Sigmoid colon (tissue), 7 donors: ENCODE results near the gene MGAT5. TPM values are rescaled to one million over a fixed set of nuclear protein-coding genes. Genes with fewer than 3 reads are reported as not detected.

ENCODE experiments used
- DNase-seq: peaks from one replicate; pipeline ENCODE4 v3.0.0-alpha.2; 2019
- H3K27ac ChIP-seq, 4 donors: fragments of 200-600 bp; sonication (generic); one replicate each; pipeline ENCODE4 v1.5.1; 2016 to 2019; ENCODE audit warnings: mild to moderate bottlenecking in 1 of 4
- H3K27me3 ChIP-seq, 3 donors: fragments of 200-600 bp; sonication (generic); one replicate each; pipeline ENCODE4 v1.5.1; 2019; ENCODE audit warnings: mild to moderate bottlenecking in 1 of 3
- H3K36me3 ChIP-seq, 4 donors: fragments of 200-600 bp; sonication (generic); one replicate each; pipeline ENCODE4 v1.5.1; 2016 to 2019
- H3K4me1 ChIP-seq, 4 donors: fragments of 200-600 bp; sonication (generic); one replicate each; pipeline ENCODE4 v1.5.1; 2017 to 2019
- H3K4me3 ChIP-seq, 4 donors: fragments of 200-600 bp; sonication (generic); one replicate each; pipeline ENCODE4 v1.5.1; 2017 to 2019; ENCODE audit warnings: mild to moderate bottlenecking in 2 of 4, moderate library complexity in 1 of 4
- H3K9me3 ChIP-seq, 4 donors: fragments of 200-600 bp in 3 of 4; sonication (generic) in 3 of 4; one replicate each; pipeline versions ENCODE4 v1.5.1 to v1.6.1; 2013 to 2019
- EP300 ChIP-seq, 4 donors: sonication (generic); formaldehyde crosslinking; IDR thresholded peaks; one replicate each; pipeline ENCODE4 v1.6.1; 2017; ENCODE audit warnings: antibody characterized with exemption in 4 of 4
- POLR2A ChIP-seq, 2 donors: fragments of 450-650 bp; IDR thresholded peaks; one replicate each; pipeline ENCODE4 v1.6.1; 2016; ENCODE audit warnings: antibody characterized with exemption in 2 of 2, mild to moderate bottlenecking in 2 of 2, moderate library complexity in 2 of 2
- POLR2AphosphoS5 ChIP-seq, 4 donors: sonication (generic); formaldehyde crosslinking; IDR thresholded peaks; one replicate each; pipeline ENCODE4 v1.6.1; 2017; ENCODE audit warnings: antibody characterized with exemption in 4 of 4
- WGBS, 2 donors: extraction: QIAGEN DNeasy Blood & Tissue Kit; methylation state at CpG; one replicate each; pipeline ENCODE4 v1.1.7; 2013; 5-methylcytosine and 5-hydroxymethylcytosine counted together
- intact Hi-C: fragments of 100-400 bp; cut with DNase I; formaldehyde crosslinking; loops from one replicate; pipeline ENCODE4 v1.15.1; 2023
- polyA plus RNA-seq, 3 donors: library from polyadenylated mRNA; stranded (reverse); fragments of 200-250 nt; gene quantifications; one replicate each; pipeline ENCODE4 v1.2.3, GENCODE V29; 2013
- total RNA-seq, 4 donors: library from RNA; depleted of rRNA; stranded (reverse); fragments of >200 nt; gene quantifications; one replicate each; pipeline ENCODE4 v1.1.0, GENCODE V29; 2016
- TF ChIP-seq, protein P1 (sequence below), 4 experiments: fragments of 450-650 bp in 3 of 4; fragments of 200-600 bp in 1 of 4; IDR thresholded peaks; one replicate each; pipeline ENCODE4 v1.5.1; 2016 to 2019; ENCODE audit warnings: antibody characterized with exemption in 4 of 4, mild to moderate bottlenecking in 3 of 4, moderate library complexity in 2 of 4
- donor health status: healthy with polysubstance abuse.
- donor health status: Bipolar disorder and iron deficiency.
- donor health status: healthy.

MGAT5 gene
- total and polyA plus RNA-seq, 7 donors: 3.0 to 42.4 (median 30.3) TPM

DNA sequence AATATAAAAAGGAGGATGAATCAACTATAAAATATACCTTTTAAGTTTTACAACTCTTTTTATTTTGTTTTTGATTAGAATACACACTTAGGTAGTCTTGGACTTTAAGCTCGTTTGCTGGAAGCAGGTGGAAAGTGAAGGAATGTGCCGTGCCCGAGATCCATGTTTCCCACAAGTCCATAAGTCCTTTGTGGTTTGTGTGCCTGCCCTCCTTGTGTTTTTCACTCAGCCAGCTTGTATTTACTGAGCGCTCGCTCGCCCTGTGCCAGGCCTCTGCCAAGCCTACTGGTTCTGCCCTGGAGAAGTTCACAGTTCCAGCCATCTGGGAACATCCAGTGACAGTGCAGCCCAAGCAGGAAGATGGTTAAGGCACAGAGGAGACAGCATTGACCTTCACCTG, 142.6 kb downstream of the MGAT5 start:
- no peak overlapping the region for H3K4me3 ChIP-seq
- TF ChIP-seq, protein P1, sequence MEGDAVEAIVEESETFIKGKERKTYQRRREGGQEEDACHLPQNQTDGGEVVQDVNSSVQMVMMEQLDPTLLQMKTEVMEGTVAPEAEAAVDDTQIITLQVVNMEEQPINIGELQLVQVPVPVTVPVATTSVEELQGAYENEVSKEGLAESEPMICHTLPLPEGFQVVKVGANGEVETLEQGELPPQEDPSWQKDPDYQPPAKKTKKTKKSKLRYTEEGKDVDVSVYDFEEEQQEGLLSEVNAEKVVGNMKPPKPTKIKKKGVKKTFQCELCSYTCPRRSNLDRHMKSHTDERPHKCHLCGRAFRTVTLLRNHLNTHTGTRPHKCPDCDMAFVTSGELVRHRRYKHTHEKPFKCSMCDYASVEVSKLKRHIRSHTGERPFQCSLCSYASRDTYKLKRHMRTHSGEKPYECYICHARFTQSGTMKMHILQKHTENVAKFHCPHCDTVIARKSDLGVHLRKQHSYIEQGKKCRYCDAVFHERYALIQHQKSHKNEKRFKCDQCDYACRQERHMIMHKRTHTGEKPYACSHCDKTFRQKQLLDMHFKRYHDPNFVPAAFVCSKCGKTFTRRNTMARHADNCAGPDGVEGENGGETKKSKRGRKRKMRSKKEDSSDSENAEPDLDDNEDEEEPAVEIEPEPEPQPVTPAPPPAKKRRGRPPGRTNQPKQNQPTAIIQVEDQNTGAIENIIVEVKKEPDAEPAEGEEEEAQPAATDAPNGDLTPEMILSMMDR (IDR thresholded peaks at IDR 0.05): no peak
- TF ChIP-seq POLR2AphosphoS5 (IDR thresholded peaks at IDR 0.05) (no peak), EP300 (IDR thresholded peaks at IDR 0.05) (no peak), POLR2A (IDR thresholded peaks at IDR 0.05) (no peak)
- intact Hi-C loops: no loop called here
- no peaks in the 10 kb centered on the region for H3K36me3 ChIP-seq
- H3K27ac ChIP-seq: no peak overlapping the region
- DNase-seq: no peak
- 23 to 64% methylated on average over 6 of the region's 6 CpGs for WGBS, 2 donors
- no peaks in the 10 kb centered on the region for H3K27me3 ChIP-seq
- no peaks in the 10 kb centered on the region for H3K9me3 ChIP-seq
- H3K4me1 ChIP-seq: peaks cover 0 to 16% (median 2%) of the 10 kb centered on the region in 4 donors

DNA sequence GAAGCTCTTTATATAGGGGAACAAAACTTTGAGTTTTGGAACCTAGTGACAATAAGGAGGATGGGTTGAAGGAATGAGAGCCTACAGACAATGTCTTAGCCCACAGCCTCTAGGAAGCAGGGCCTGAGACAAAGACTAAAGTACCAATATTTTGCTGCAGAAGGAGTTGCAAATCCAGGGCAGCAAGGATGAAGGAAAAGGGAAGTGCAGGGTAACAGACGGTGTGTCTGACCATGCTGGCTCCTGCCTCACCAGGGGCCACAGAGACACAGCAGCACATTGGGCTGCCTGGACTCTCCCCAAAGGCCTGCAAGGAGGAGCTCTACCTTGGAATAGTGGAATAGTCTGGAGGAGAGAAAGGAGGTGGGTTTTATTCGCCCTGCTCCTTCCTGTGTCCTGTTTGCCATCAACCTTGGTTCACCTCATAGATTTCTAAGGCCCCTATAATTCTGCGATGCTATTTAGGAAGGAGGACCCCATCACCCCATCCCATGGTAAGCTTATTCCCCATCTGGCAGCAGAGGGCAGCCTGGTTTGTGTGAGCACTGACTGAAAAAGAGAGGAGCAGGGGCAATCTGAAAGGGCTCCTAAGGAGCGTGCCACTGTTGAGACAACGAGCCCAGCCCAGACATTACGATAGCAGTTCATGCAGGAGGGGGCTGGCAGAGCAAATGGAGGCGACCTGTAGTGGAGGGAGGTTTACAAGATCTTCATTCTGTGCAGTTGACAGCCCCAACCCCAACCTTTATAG, 143.4 kb downstream of the MGAT5 start:
- H3K27ac ChIP-seq: no peak overlapping the region
- TF ChIP-seq POLR2A (IDR thresholded peaks at IDR 0.05) (no peak), POLR2AphosphoS5 (IDR thresholded peaks at IDR 0.05) (no peak), EP300 (IDR thresholded peaks at IDR 0.05) (no peak)
- TF ChIP-seq, protein P1 (IDR thresholded peaks at IDR 0.05): no peak
- no peaks in the 10 kb centered on the region for H3K9me3 ChIP-seq
- no peaks in the 10 kb centered on the region for H3K36me3 ChIP-seq
- no peak overlapping the region for H3K4me3 ChIP-seq
- intact Hi-C loops: no loop called here
- H3K4me1 ChIP-seq: peaks cover 0 to 20% (median 4%) of the 10 kb centered on the region in 4 donors
- no peak for DNase-seq
- no peaks in the 10 kb centered on the region for H3K27me3 ChIP-seq
- WGBS, 2 donors: 64 to 87% methylated on average over 7 of the region's 7 CpGs

DNA sequence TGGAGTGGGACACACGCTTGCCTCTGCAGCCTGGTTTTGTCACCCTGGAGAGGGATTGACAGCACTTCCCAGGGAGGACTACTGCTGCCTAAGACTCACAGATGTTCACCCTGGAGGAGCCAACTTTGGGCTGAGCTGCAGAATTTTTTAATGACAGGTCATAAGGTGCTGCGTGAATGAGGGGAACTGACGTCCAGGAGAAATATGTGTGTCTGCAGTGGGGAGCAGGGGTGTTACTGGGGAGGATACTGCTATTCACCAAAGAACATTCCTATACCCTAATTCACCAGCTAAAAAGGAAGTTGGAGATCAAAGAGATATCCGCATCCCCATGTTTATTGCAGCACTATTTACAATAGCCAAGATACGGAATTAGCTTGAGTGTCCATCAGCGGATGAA, 144.4 kb downstream of the MGAT5 start:
- no peak overlapping the region for H3K4me3 ChIP-seq
- H3K9me3 ChIP-seq: no peaks in the 10 kb centered on the region
- no peak for DNase-seq
- peaks cover 0 to 4% (median 0%) of the 10 kb centered on the region in 4 donors for H3K36me3 ChIP-seq
- peaks cover 0 to 16% (median 4%) of the 10 kb centered on the region in 4 donors for H3K4me1 ChIP-seq
- H3K27me3 ChIP-seq: no peaks in the 10 kb centered on the region
- intact Hi-C loops: no loop called here
- WGBS, 2 donors: 40 to 79% methylated on average over 6 of the region's 6 CpGs
- TF ChIP-seq POLR2AphosphoS5 (IDR thresholded peaks at IDR 0.05) (no peak), EP300 (IDR thresholded peaks at IDR 0.05) (no peak), POLR2A (IDR thresholded peaks at IDR 0.05) (no peak)
- TF ChIP-seq, protein P1 (IDR thresholded peaks at IDR 0.05): no peak
- no peak overlapping the region for H3K27ac ChIP-seq

DNA sequence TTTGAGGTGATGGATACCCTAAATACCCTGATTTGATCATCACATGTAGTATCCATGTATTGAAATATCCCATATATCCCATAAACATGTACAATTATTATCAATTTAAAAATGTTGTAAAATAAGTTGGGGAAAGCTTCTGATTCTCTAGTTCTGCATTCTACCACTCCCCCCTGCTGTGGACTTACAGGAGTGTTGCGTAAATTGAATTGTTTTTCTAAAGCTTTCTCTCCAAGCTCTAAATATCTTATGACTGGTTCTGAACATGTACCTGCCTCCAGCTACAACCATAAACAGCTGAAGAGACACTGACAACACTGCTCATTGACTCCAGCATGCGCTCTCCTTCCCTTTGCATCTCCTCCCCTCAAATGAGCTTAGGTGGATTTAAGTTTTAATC, 145.2 kb downstream of the MGAT5 start:
- Histone ChIP-seq H3K36me3 (peaks cover 0 to 6% (median 0%) of the 10 kb centered on the region in 4 donors), H3K4me3 (no peak overlapping the region), H3K27me3 (no peaks in the 10 kb centered on the region), H3K27ac (no peak overlapping the region), H3K9me3 (no peaks in the 10 kb centered on the region), H3K4me1 (peaks cover 0 to 15% (median 4%) of the 10 kb centered on the region in 4 donors)
- WGBS, 2 donors: 96% methylated on average over 2 of the region's 2 CpGs
- TF ChIP-seq POLR2A (IDR thresholded peaks at IDR 0.05): no peak
- TF ChIP-seq, protein P1 (IDR thresholded peaks at IDR 0.05): no peak
- TF ChIP-seq EP300 (IDR thresholded peaks at IDR 0.05): no peak
- TF ChIP-seq POLR2AphosphoS5 (IDR thresholded peaks at IDR 0.05): no peak
- intact Hi-C loops: no loop called here
- DNase-seq: no peak
